OCI-LY7 (cell line): ENCODE data around the gene SIL1. TPM values are rescaled to one million over a fixed set of nuclear protein-coding genes. Genes with fewer than 3 reads are reported as not detected.

Source experiments
- BruUV-seq: library from RNA; stranded (reverse); fragments of 400-500 nt; replicated peaks from 2 replicates; lab custom pipeline; 2021; lab: Mats Ljungman, UMichigan
- CTCF ChIA-PET: fragments of 300-600 bp; sonication (Branson Sonifier 250); formaldehyde crosslinking; loops from one replicate; lab custom pipeline; 2022; ENCODE audit warnings: antibody characterized with exemption; ENCODE audit not compliant: unreplicated experiment; lab: Charles Lee
- POLR2A ChIA-PET: fragments of 300-600 bp; sonication (Branson Sonifier 250); formaldehyde crosslinking; loops from one replicate; lab custom pipeline; 2022; ENCODE audit warnings: antibody characterized with exemption; lab: Charles Lee
- DNase-seq: peaks from one replicate; pipeline ENCODE4 v3.0.0-alpha.2; 2015; ENCODE audit warnings: low spot score
- H2AFZ ChIP-seq: fragments of 200-600 bp; sonication (generic), shearing (Covaris generic); 2 replicates; pipeline ENCODE4 v1.6.1; 2014; ENCODE audit warnings: mild to moderate bottlenecking, antibody characterized with exemption, low read length, moderate library complexity
- H3K27ac ChIP-seq: fragments of 200-600 bp; sonication (generic); 2 replicates; pipeline ENCODE4 v1.5.1; 2014; ENCODE audit warnings: mixed run types, low read depth, mild to moderate bottlenecking, moderate library complexity, low read length, inconsistent platforms; ENCODE audit not compliant: poor library complexity, severe bottlenecking
- H3K36me3 ChIP-seq: fragments of 200-600 bp; sonication (generic); 2 replicates; pipeline ENCODE4 v1.6.1; 2014; ENCODE audit warnings: mild to moderate bottlenecking, antibody characterized with exemption, low read length, moderate library complexity, mixed read lengths; ENCODE audit not compliant: insufficient read depth
- H3K4me1 ChIP-seq: fragments of 200-600 bp; sonication (generic); 2 replicates; pipeline ENCODE4 v1.5.1; 2014; ENCODE audit warnings: mild to moderate bottlenecking, low read length; ENCODE audit not compliant: insufficient read depth, poor library complexity, severe bottlenecking
- H3K4me2 ChIP-seq: fragments of 200-600 bp; sonication (generic); 2 replicates; pipeline ENCODE4 v1.6.1; 2014; ENCODE audit warnings: mild to moderate bottlenecking, low read length
- H3K4me3 ChIP-seq: fragments of 200-600 bp; sonication (generic); 2 replicates; pipeline ENCODE4 v1.5.1; 2014; ENCODE audit warnings: mild to moderate bottlenecking, low read depth, low read length; ENCODE audit not compliant: poor library complexity, severe bottlenecking
- H3K79me2 ChIP-seq: fragments of 200-600 bp; sonication (generic); 2 replicates; pipeline ENCODE4 v1.6.1; 2016; ENCODE audit warnings: low read depth, mild to moderate bottlenecking, low read length, moderate library complexity, mixed read lengths; ENCODE audit not compliant: insufficient read depth
- H3K9me2 ChIP-seq: fragments of 200-600 bp; sonication (generic); 2 replicates; pipeline ENCODE4 v1.6.1; 2016; ENCODE audit warnings: mild to moderate bottlenecking, low read length, mixed read lengths; ENCODE audit not compliant: insufficient read depth
- H3K9me3 ChIP-seq: fragments of 200-600 bp; sonication (generic); 2 replicates; pipeline ENCODE4 v1.6.1; 2014; ENCODE audit warnings: mild to moderate bottlenecking, mixed run types, low read length, mixed read lengths
- H4K20me1 ChIP-seq: fragments of 200-600 bp; sonication (generic); 2 replicates; pipeline ENCODE4 v1.6.1; 2014; ENCODE audit warnings: mild to moderate bottlenecking, antibody characterized with exemption, low read length, moderate library complexity, mixed read lengths; ENCODE audit not compliant: insufficient read depth
- EZH2phosphoT487 ChIP-seq: fragments of 200-600 bp; sonication (generic); IDR thresholded peaks from 2 replicates; pipeline ENCODE4 v1.6.1; 2018; ENCODE audit warnings: low read depth, borderline replicate concordance, mild to moderate bottlenecking, mixed run types, antibody characterized with exemption, low read length, moderate library complexity, mixed read lengths
- intact Hi-C: fragments of 100-400 bp; cut with micrococcal nuclease; formaldehyde crosslinking; loops from one replicate; pipeline ENCODE4 v1.10.0; 2022; ENCODE audit not compliant: unreplicated experiment
- total RNA-seq, 2 experiments: library from RNA; depleted of rRNA in 1 of 2; stranded (reverse); fragments of >200 nt in 1 of 2; shearing (Covaris generic) in 1 of 2; gene quantifications; 2 replicates each; pipeline ENCODE4 v1.2.3, GENCODE V29; 2014 to 2022
- TF ChIP-seq, protein P1 (sequence below): fragments of 200-600 bp; sonication (generic); conservative IDR thresholded peaks from 2 replicates; pipeline ENCODE4 v1.5.1; 2014; ENCODE audit warnings: mild to moderate bottlenecking, antibody characterized with exemption, low read length, moderate library complexity, mixed read lengths

SIL1 gene
- total RNA-seq, 2 experiments from 2014 or later: 9.2 to 22.8 TPM

DNA sequence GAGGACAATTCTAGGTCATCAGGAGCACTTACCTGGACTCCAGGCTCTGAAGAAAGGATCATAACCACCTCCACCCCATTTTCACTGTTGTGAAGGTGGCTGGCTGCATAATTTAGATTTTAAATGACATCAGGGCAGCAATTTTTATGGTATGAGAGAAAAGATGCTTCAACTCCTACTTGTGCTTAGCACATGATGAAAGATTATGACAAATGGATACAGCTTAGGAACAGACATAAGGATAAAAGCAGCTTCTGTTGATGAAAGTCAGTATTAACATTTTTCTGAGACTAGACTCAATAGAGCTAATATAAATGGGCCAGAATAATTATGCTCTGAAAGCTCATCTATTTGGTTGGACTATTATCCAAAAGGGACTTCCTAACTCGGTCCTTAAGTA, 72.2 kb downstream of the SIL1 start:
- H3K9me3 ChIP-seq: no peaks in the 10 kb centered on the region
- no peak for DNase-seq
- H3K4me3 ChIP-seq: no peak overlapping the region
- H3K79me2 ChIP-seq: no peaks in the 10 kb centered on the region
- no peak overlapping the region for H3K27ac ChIP-seq
- no peaks in the 10 kb centered on the region for H3K9me2 ChIP-seq
- no peak overlapping the region for H3K4me2 ChIP-seq
- H4K20me1 ChIP-seq: no peaks in the 10 kb centered on the region
- intact Hi-C loops: no loop called here
- BruUV-seq: no TSS peak
- no peaks in the 10 kb centered on the region for H3K4me1 ChIP-seq
- ChIA-PET POLR2A (interaction anchor here (0.6 kb wide), 1 partner anchor 37 kb away, joined by 3 read pairs; no protein-coding TSS in a partner anchor), CTCF (no interaction called here)
- H3K36me3 ChIP-seq: no peaks in the 10 kb centered on the region
- H2AFZ ChIP-seq: no peak overlapping the region
- no peak for TF ChIP-seq EZH2phosphoT487
- TF ChIP-seq, protein P1, sequence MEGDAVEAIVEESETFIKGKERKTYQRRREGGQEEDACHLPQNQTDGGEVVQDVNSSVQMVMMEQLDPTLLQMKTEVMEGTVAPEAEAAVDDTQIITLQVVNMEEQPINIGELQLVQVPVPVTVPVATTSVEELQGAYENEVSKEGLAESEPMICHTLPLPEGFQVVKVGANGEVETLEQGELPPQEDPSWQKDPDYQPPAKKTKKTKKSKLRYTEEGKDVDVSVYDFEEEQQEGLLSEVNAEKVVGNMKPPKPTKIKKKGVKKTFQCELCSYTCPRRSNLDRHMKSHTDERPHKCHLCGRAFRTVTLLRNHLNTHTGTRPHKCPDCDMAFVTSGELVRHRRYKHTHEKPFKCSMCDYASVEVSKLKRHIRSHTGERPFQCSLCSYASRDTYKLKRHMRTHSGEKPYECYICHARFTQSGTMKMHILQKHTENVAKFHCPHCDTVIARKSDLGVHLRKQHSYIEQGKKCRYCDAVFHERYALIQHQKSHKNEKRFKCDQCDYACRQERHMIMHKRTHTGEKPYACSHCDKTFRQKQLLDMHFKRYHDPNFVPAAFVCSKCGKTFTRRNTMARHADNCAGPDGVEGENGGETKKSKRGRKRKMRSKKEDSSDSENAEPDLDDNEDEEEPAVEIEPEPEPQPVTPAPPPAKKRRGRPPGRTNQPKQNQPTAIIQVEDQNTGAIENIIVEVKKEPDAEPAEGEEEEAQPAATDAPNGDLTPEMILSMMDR: no peak

DNA sequence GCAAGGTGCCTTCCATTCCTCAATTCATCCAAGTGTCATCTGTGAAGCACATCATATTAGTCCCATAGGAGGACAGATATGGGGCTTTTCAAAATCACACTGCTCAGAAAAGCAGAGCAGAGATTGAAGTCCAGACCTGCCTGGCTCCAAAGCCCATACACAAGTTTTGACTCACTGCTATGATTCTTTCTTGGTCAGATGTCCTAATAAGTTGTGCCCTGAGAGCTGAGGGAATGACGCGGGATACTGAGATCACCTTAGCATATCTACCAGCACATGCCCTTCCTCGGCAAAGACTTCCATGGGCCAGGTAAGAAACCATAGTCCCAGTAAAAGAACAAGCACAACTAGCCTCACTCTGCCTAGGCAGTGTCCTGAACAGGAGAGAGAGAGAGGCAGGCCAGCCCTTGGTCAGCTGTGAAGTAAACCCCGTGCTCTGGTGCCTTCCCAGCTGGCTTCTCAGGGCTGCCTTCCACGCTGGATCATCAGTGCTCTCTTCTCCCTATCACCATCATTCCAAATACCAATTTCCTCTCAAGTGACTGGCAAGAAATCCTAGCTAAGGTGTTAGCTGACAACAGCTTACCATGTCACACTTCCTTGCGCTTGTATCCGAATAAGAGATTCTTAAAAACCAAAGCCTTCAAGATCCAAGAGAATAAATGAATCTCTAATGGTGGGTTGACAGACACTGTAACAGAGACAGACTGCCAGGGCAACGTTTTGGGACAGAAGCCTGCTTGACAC, 73.2 kb downstream of the SIL1 start:
- CTCF ChIA-PET: no interaction called here
- intact Hi-C loops: no loop called here
- Histone ChIP-seq H3K79me2 (no peaks in the 10 kb centered on the region), H3K4me2 (no peak overlapping the region), H3K27ac (no peak overlapping the region), H4K20me1 (no peaks in the 10 kb centered on the region), H3K9me2 (no peaks in the 10 kb centered on the region), H3K36me3 (no peaks in the 10 kb centered on the region), H3K4me3 (no peak overlapping the region), H3K4me1 (no peaks in the 10 kb centered on the region), H2AFZ (no peak overlapping the region), H3K9me3 (no peaks in the 10 kb centered on the region)
- BruUV-seq: no TSS peak
- POLR2A ChIA-PET: no interaction called here
- DNase-seq: no peak
- no peak for TF ChIP-seq EZH2phosphoT487
- TF ChIP-seq, protein P1: no peak

DNA sequence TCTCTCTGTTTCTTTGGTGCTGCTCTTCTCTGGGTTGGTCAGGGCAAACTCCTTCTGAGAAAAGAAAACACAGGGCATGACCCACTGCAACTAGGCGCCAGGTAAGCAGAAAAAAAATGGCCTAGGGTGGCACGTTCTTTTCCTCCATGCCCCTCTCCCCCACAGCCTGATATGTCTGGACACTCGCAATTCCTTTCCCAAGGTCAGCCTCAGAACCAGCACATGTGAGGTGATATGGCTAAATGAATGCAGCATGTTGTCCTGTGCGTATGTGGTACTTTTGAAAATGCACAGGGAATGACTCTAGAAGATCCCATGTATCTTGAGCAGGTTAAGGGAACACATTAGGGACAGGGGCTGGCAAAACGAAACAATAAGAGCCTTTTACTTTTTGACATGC, 77.0 kb downstream of the SIL1 start:
- Histone ChIP-seq H3K27ac (no peak overlapping the region), H4K20me1 (no peaks in the 10 kb centered on the region), H3K9me2 (no peaks in the 10 kb centered on the region), H2AFZ (no peak overlapping the region), H3K4me3 (no peak overlapping the region), H3K9me3 (no peaks in the 10 kb centered on the region), H3K79me2 (no peaks in the 10 kb centered on the region), H3K4me1 (no peaks in the 10 kb centered on the region), H3K4me2 (no peak overlapping the region), H3K36me3 (no peaks in the 10 kb centered on the region)
- CTCF ChIA-PET: no interaction called here
- POLR2A ChIA-PET: interaction anchor here (0.6 kb wide), 1 partner anchor 807 kb away, joined by 3 read pairs; no protein-coding TSS in a partner anchor
- TF ChIP-seq EZH2phosphoT487: no peak
- TF ChIP-seq, protein P1: no peak
- DNase-seq: no peak
- no TSS peak for BruUV-seq
- intact Hi-C loops: no loop called here
